Esophagus muscularis mucosa (tissue), 4 donors: ENCODE data around the gene COPA. TPM values are rescaled to one million over a fixed set of nuclear protein-coding genes. Genes with fewer than 3 reads are reported as not detected.

Experiments
- DNase-seq: peaks from one replicate; pipeline ENCODE4 v3.0.0-alpha.2; 2017; ENCODE audit errors: extremely low spot score
- H3K27ac ChIP-seq, 4 donors: fragments of 200-600 bp; sonication (generic); replicated peaks in 1 of 4; 1 replicate in 3 of 4; 2 replicates in 1 of 4; pipeline ENCODE4 v1.5.1; 2016 to 2019; ENCODE audit warnings: mild to moderate bottlenecking in 1 of 4
- H3K27me3 ChIP-seq, 4 donors: fragments of 200-600 bp; sonication (generic); one replicate each; pipeline versions ENCODE4 v1.5.1 to v1.6.0; 2016 to 2019
- H3K36me3 ChIP-seq, 4 donors: fragments of 200-600 bp; sonication (generic); one replicate each; pipeline ENCODE4 v1.5.1; 2016 to 2019
- H3K4me1 ChIP-seq, 4 donors: fragments of 200-600 bp; sonication (generic); one replicate each; pipeline ENCODE4 v1.5.1; 2016 to 2019
- H3K4me3 ChIP-seq, 4 donors: fragments of 200-600 bp; sonication (generic); 1 replicate in 2 of 4; 2 replicates in 2 of 4; pipeline ENCODE4 v1.5.1; 2016 to 2019; ENCODE audit warnings: mild to moderate bottlenecking in 4 of 4, moderate library complexity in 1 of 4
- H3K9me3 ChIP-seq, 4 donors: fragments of 200-600 bp; sonication (generic); 1 replicate in 3 of 4; 2 replicates in 1 of 4; pipeline ENCODE4 v1.5.1; 2016 to 2019
- CTCF ChIP-seq, 3 experiments: fragments of 200-600 bp in 2 of 3; fragments of 450-650 bp in 1 of 3; sonication (generic) in 2 of 3; IDR thresholded peaks; one replicate each; pipeline ENCODE4 v1.5.1; 2017 to 2019; ENCODE audit warnings: antibody characterized with exemption in 3 of 3, mild to moderate bottlenecking in 2 of 3, moderate library complexity in 1 of 3
- EP300 ChIP-seq: sonication (generic); formaldehyde crosslinking; IDR thresholded peaks from one replicate; pipeline ENCODE4 v1.6.1; 2017; ENCODE audit warnings: antibody characterized with exemption
- POLR2A ChIP-seq: fragments of 450-650 bp; IDR thresholded peaks from one replicate; pipeline ENCODE4 v1.6.1; 2017; ENCODE audit warnings: antibody characterized with exemption, moderate library complexity, mild to moderate bottlenecking, low read depth
- POLR2AphosphoS5 ChIP-seq, 2 donors: sonication (generic); formaldehyde crosslinking; IDR thresholded peaks; one replicate each; pipeline ENCODE4 v1.6.1; 2017; ENCODE audit warnings: antibody characterized with exemption in 2 of 2
- WGBS: methylation state at CpG from one replicate; pipeline ENCODE4 v1.1.5; 2018; 5-methylcytosine and 5-hydroxymethylcytosine counted together
- intact Hi-C: fragments of 100-400 bp; cut with DNase I; formaldehyde crosslinking; loops from one replicate; pipeline ENCODE4 v1.15.1; 2023
- total RNA-seq, 4 donors: library from RNA; depleted of rRNA; stranded (reverse); fragments of >200 nt; gene quantifications; one replicate each; pipeline versions ENCODE4 v1.1.0 to v1.2.1, GENCODE V29; 2016

Gene COPA
- total RNA-seq, 4 donors from 2014 or later = 108 to 125 (median 116) TPM

GRCh38 chr1:160340866-160341265 is 2.2 kb downstream of the COPA start:
- intact Hi-C loops = loop anchor here (2.0 to 5.0 kb wide), 2 partner anchors 49 to 50 kb away; no protein-coding TSS in a partner anchor
- TF ChIP-seq POLR2A (no peak), POLR2AphosphoS5 (IDR thresholded peaks at IDR 0.05) (no peak), CTCF (IDR thresholded peaks at IDR 0.05) (no peak), EP300 (no peak)
- H3K36me3 ChIP-seq = peaks cover 15 to 49% (median 34%) of the 10 kb centered on the region in 4 donors
- no peaks in the 10 kb centered on the region for H3K9me3 ChIP-seq
- DNase-seq = no peak
- 73% methylated on average over 2 of the region's 2 CpGs for WGBS
- H3K27me3 ChIP-seq = no peaks in the 10 kb centered on the region
- H3K27ac ChIP-seq = no peak overlapping the region
- H3K4me3 ChIP-seq = no peak overlapping the region
- peaks cover 26 to 49% (median 37%) of the 10 kb centered on the region in 4 donors for H3K4me1 ChIP-seq

DNA sequence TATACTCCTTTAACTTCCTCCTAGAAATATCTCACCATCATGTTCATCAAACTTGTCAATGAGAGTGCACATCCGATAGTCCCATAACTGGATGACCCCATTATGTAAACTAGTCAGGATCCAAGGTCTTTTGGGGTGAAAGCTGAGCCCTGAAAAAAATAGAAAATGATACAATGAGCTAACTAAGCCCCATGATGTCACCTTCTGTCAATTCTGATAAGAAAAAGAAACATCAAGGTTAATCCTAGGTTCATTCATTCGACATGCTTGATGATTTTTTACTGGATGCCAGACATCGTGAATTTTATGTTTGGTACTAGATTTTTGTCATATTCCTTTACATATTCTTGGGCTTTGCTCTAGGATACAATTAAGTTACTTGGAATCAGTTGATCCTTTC is 2.9 kb downstream of the COPA start:
- intact Hi-C loops = loop anchor here (2.0 to 5.0 kb wide), 2 partner anchors 48 to 51 kb away; no protein-coding TSS in a partner anchor
- peaks cover 26 to 44% (median 35%) of the 10 kb centered on the region in 4 donors for H3K4me1 ChIP-seq
- H3K9me3 ChIP-seq = no peaks in the 10 kb centered on the region
- H3K27ac ChIP-seq = no peak overlapping the region
- TF ChIP-seq EP300 (no peak), CTCF (IDR thresholded peaks at IDR 0.05) (no peak), POLR2AphosphoS5 (IDR thresholded peaks at IDR 0.05) (no peak), POLR2A (no peak)
- no peak overlapping the region for H3K4me3 ChIP-seq
- no peaks in the 10 kb centered on the region for H3K27me3 ChIP-seq
- H3K36me3 ChIP-seq = peaks cover 16 to 52% (median 36%) of the 10 kb centered on the region in 4 donors
- 81% methylated on average over 3 of the region's 3 CpGs for WGBS
- DNase-seq = no peak

GRCh38 chr1:160338580-160338979 is 4.5 kb downstream of the COPA start:
- Histone ChIP-seq H3K4me1 (peaks cover 21 to 28% (median 24%) of the 10 kb centered on the region in 4 donors), H3K4me3 (no peak overlapping the region), H3K9me3 (no peaks in the 10 kb centered on the region), H3K27ac (no peak overlapping the region), H3K27me3 (no peaks in the 10 kb centered on the region), H3K36me3 (peaks cover 23 to 65% (median 49%) of the 10 kb centered on the region in 4 donors)
- intact Hi-C loops = no loop called here
- WGBS = 73% methylated on average over 4 of the region's 4 CpGs
- DNase-seq = no peak
- TF ChIP-seq POLR2AphosphoS5 (IDR thresholded peaks at IDR 0.05) = no peak

DNA sequence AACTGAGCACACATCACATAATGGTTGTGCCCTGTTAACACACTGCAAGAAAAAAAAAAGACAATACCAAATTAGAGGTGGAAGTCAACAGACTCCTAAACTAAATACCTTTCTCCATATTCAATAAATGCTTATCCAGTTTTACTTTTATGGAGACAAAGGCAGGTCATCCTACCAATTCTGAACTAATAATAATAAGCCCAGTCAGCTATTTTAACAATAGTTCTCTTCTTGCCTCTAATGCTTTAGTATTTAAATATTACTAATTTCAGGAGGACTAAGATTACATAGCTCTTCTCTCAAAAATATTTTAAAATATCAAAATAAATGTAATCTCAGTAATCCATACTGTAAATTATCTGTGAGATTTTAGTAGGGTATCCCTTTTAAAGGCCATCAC is 10.5 kb downstream of the COPA start:
- TF ChIP-seq POLR2A (no peak), CTCF (IDR thresholded peaks at IDR 0.05) (no peak), POLR2AphosphoS5 (IDR thresholded peaks at IDR 0.05) (no peak), EP300 (no peak)
- peaks cover 54 to 100% (median 86%) of the 10 kb centered on the region in 4 donors for H3K36me3 ChIP-seq

GRCh38 chr1:160330119-160330518 is 12.9 kb downstream of the COPA start:
- intact Hi-C loops = no loop called here
- peaks cover 69 to 100% (median 98%) of the 10 kb centered on the region in 4 donors for H3K36me3 ChIP-seq

More for the DNA sequence above, 10.5 kb downstream of the COPA start:
- no peaks in the 10 kb centered on the region for H3K4me1 ChIP-seq
- no peak overlapping the region for H3K27ac ChIP-seq
- DNase-seq = no peak
- H3K27me3 ChIP-seq = no peaks in the 10 kb centered on the region
- H3K4me3 ChIP-seq = no peak overlapping the region
- intact Hi-C loops = no loop called here
- H3K9me3 ChIP-seq = no peaks in the 10 kb centered on the region

More at GRCh38 chr1:160330119-160330518, 12.9 kb downstream of the COPA start:
- H3K27me3 ChIP-seq = no peaks in the 10 kb centered on the region
- no peak for DNase-seq
- no peak overlapping the region for H3K27ac ChIP-seq
- no peak overlapping the region for H3K4me3 ChIP-seq
- no peaks in the 10 kb centered on the region for H3K4me1 ChIP-seq
- no peaks in the 10 kb centered on the region for H3K9me3 ChIP-seq
- TF ChIP-seq CTCF (IDR thresholded peaks at IDR 0.05) (no peak), EP300 (no peak), POLR2AphosphoS5 (IDR thresholded peaks at IDR 0.05) (no peak), POLR2A (no peak)
